Limb (tissue), 2 donors: ENCODE data around the gene GGT5.
"Not testable (repeated sequence)": the region's sequence is repeated elsewhere in the genome, so short reads cannot be mapped to it uniquely, and the experiment has no call there.

ENCODE experiments used
- DNase-seq, 2 donors: peaks; one replicate each; pipeline ENCODE4 v3.0.0-alpha.2; 2016; ENCODE audit errors: extremely low spot score in 2 of 2

The GGT5 gene

GRCh38 chr22:24206460-24207263 is 38.2 kb downstream of the GGT5 start:
- not testable (repeated sequence) for DNase-seq

- no peak for DNase-seq
These were observed 39.3 kb downstream of the GGT5 start for GRCh38 chr22:24205438-24206195.

GRCh38 chr22:24203856-24204255 is 41.0 kb downstream of the GGT5 start:
- DNase-seq, result not testable (repeated sequence)

GRCh38 chr22:24201681-24202614 is 42.9 kb downstream of the GGT5 start:
- no peak for DNase-seq

- DNase-seq, result no peak
These were observed 44.2 kb downstream of the GGT5 start for GRCh38 chr22:24200619-24201212.

- no peak for DNase-seq
These were observed 46.2 kb downstream of the GGT5 start for GRCh38 chr22:24198682-24199052.

- no peak for DNase-seq
These were observed 53.0 kb downstream of the GGT5 start for GRCh38 chr22:24191893-24192292.

GRCh38 chr22:24191381-24191841 is 53.5 kb downstream of the GGT5 start:
- DNase-seq, result no peak

- peak in 1 of 2 donors; percentile 29 for DNase-seq
These were observed 54.2 kb downstream of the GGT5 start for GRCh38 chr22:24190596-24191208.

GRCh38 chr22:24190159-24190540 is 54.7 kb downstream of the GGT5 start:
- no peak for DNase-seq

GRCh38 chr22:24189249-24190158 is 55.4 kb downstream of the GGT5 start:
- DNase-seq, result peak; percentile 32 to 72

GRCh38 chr22:24188705-24189248 is 56.1 kb downstream of the GGT5 start:
- no peak for DNase-seq

- peak in 1 of 2 donors; percentile 26 for DNase-seq
These were observed 56.9 kb downstream of the GGT5 start for GRCh38 chr22:24187731-24188644.

- peak in 1 of 2 donors; percentile 27 for DNase-seq
These were observed 57.8 kb downstream of the GGT5 start for GRCh38 chr22:24186892-24187670.

GRCh38 chr22:24186352-24186740 is 58.5 kb downstream of the GGT5 start:
- DNase-seq, result no peak

GRCh38 chr22:24185501-24186351 is 59.2 kb downstream of the GGT5 start:
- DNase-seq, result no peak
